HepG2 (cell line): ENCODE data around the gene RNF123. TPM values are rescaled to one million over a fixed set of nuclear protein-coding genes. Genes with fewer than 3 reads are reported as not detected.

Source experiments
- ASH2L ChIP-seq: fragments of 300-600, 200-600 bp; sonication (generic); IDR thresholded peaks from 2 replicates; pipeline ENCODE4 v1.7.0; 2017; ENCODE audit warnings: low read depth, mild to moderate bottlenecking, moderate library complexity, mixed read lengths, low read length; ENCODE audit not compliant: insufficient read length
- DNMT1 ChIP-seq: sonication (generic); formaldehyde crosslinking; IDR thresholded peaks from 2 replicates; pipeline ENCODE4 v1.5.1; 2020; ENCODE audit warnings: mild to moderate bottlenecking, missing genetic modification reagents
- FOSL1 ChIP-seq: sonication (generic); formaldehyde crosslinking; IDR thresholded peaks from 2 replicates; pipeline ENCODE4 v1.9.0; 2021; ENCODE audit warnings: missing genetic modification reagents, borderline replicate concordance
- FOXC1 ChIP-seq: sonication (generic); formaldehyde crosslinking; IDR thresholded peaks from 2 replicates; pipeline ENCODE4 v1.8.0; 2022; ENCODE audit warnings: mild to moderate bottlenecking, missing genetic modification reagents, borderline replicate concordance
- HNF1B ChIP-seq: sonication (generic); formaldehyde crosslinking; IDR thresholded peaks from 2 replicates; pipeline ENCODE4 v1.5.1; 2020; ENCODE audit warnings: mild to moderate bottlenecking, moderate library complexity, missing genetic modification reagents
- HNRNPL ChIP-seq: fragments of 200-400 bp; formaldehyde crosslinking; IDR thresholded peaks from 2 replicates; pipeline ENCODE4 v1.6.1; 2017; ENCODE audit warnings: mild to moderate bottlenecking, low read depth, low read length
- MATR3 ChIP-seq: sonication (generic); formaldehyde crosslinking; IDR thresholded peaks from 2 replicates; pipeline ENCODE4 v1.4.0; 2020; ENCODE audit warnings: missing genetic modification reagents
- MED8 ChIP-seq: sonication (generic); formaldehyde crosslinking; IDR thresholded peaks from 2 replicates; pipeline ENCODE4 v1.8.1; 2023; ENCODE audit warnings: mild to moderate bottlenecking, missing genetic modification reagents; ENCODE audit not compliant: insufficient replicate concordance
- MEIS2 ChIP-seq: sonication (generic); formaldehyde crosslinking; IDR thresholded peaks from 2 replicates; pipeline ENCODE4 v1.9.0; 2021; ENCODE audit warnings: mild to moderate bottlenecking, missing genetic modification reagents
- RAD21 ChIP-seq: fragments of 450-650 bp; formaldehyde crosslinking; IDR thresholded peaks from 2 replicates; pipeline ENCODE4 v1.5.0; 2020; ENCODE audit warnings: mild to moderate bottlenecking
- RBFOX2 ChIP-seq: fragments of 200-400 bp; formaldehyde crosslinking; IDR thresholded peaks from 2 replicates; pipeline ENCODE4 v1.6.1; 2017; ENCODE audit warnings: low read depth, mild to moderate bottlenecking, low read length
- RXRA ChIP-seq: sonication (generic); formaldehyde crosslinking; IDR thresholded peaks from 2 replicates; pipeline ENCODE4 v1.5.1; 2020; ENCODE audit warnings: missing genetic modification reagents
- SNAPC5 ChIP-seq: sonication (generic); formaldehyde crosslinking; IDR thresholded peaks from 2 replicates; pipeline ENCODE4 v1.8.1; 2023; ENCODE audit warnings: mild to moderate bottlenecking, missing genetic modification reagents, borderline replicate concordance
- STAG1 ChIP-seq: sonication (generic); formaldehyde crosslinking; IDR thresholded peaks from 2 replicates; pipeline ENCODE4 v1.4.0; 2020; ENCODE audit warnings: missing genetic modification reagents
- ZBTB33 ChIP-seq: sonication (generic); formaldehyde crosslinking; IDR thresholded peaks from 2 replicates; pipeline ENCODE4 v1.4.0; 2020; ENCODE audit warnings: missing genetic modification reagents
- ZBTB46 ChIP-seq: sonication (generic); formaldehyde crosslinking; IDR thresholded peaks from 2 replicates; pipeline ENCODE4 v1.4.0; 2020; ENCODE audit warnings: mild to moderate bottlenecking, missing genetic modification reagents, borderline replicate concordance
- ZFY ChIP-seq: sonication (generic); formaldehyde crosslinking; IDR thresholded peaks from 2 replicates; pipeline ENCODE4 v1.4.0; 2020; ENCODE audit warnings: missing genetic modification reagents
- ZNF180 ChIP-seq: sonication (generic); formaldehyde crosslinking; IDR thresholded peaks from 2 replicates; pipeline ENCODE4 v1.4.0; 2020; ENCODE audit warnings: low read depth, missing genetic modification reagents, borderline replicate concordance
- ZNF251 ChIP-seq: sonication (generic); formaldehyde crosslinking; IDR thresholded peaks from 2 replicates; pipeline ENCODE4 v1.9.0; 2021; ENCODE audit warnings: mild to moderate bottlenecking, missing genetic modification reagents
- ZNF501 ChIP-seq: sonication (generic); formaldehyde crosslinking; IDR thresholded peaks from 2 replicates; pipeline ENCODE4 v1.5.1; 2020; ENCODE audit warnings: mild to moderate bottlenecking, moderate library complexity, missing genetic modification reagents
- ZNF768 ChIP-seq: sonication (generic); formaldehyde crosslinking; IDR thresholded peaks from 2 replicates; pipeline ENCODE4 v1.4.0; 2020; ENCODE audit warnings: missing genetic modification reagents
- ZNF883 ChIP-seq: sonication (generic); formaldehyde crosslinking; IDR thresholded peaks from 2 replicates; pipeline ENCODE4 v1.5.1; 2020; ENCODE audit warnings: mild to moderate bottlenecking, missing genetic modification reagents; ENCODE audit errors: not compliant biosample characterization
- polyA plus RNA-seq, 8 experiments: library from polyadenylated mRNA; depleted of rRNA in 3 of 8; stranded (reverse) in 7 of 8; unstranded in 1 of 8; fragments of >200 nt; fragmentation: Illumina TruSeq in 4 of 8; extraction: Trizol in 4 of 8; gene quantifications; 2 replicates each; pipeline versions ENCODE4 v1.2.1 to v1.2.3, GENCODE V29; 2011 to 2016; ENCODE audit warnings: low read depth in 4 of 8, missing spikeins in 1 of 8, mixed read lengths in 1 of 8; ENCODE audit not compliant: insufficient read depth in 1 of 8
- total RNA-seq, 5 experiments: library from RNA; depleted of rRNA; stranded (reverse); fragments of >200 nt; fragmentation: Illumina TruSeq; extraction: Trizol; gene quantifications; 2 replicates each; pipeline ENCODE4 v1.2.3, GENCODE V29; 2016; ENCODE audit warnings: low read depth in 1 of 5
- TF ChIP-seq, protein P1 (sequence below): sonication (generic); formaldehyde crosslinking; conservative IDR thresholded peaks from 2 replicates; pipeline ENCODE4 v1.4.0; 2020; ENCODE audit warnings: missing genetic modification reagents

RNF123 gene
- total and polyA plus RNA-seq, 2 of the 13 experiments (the other 11 are each of a cell fraction or from before 2014, with no cell fraction given): 29.9 to 82.2 TPM

GRCh38 chr3:49703443-49703927 is 14.1 kb downstream of the RNF123 start (continued):
- TF ChIP-seq ZBTB46 (no peak), RBFOX2 (0 out of 2 replicates have a peak, but pooled peaks have one; percentile 30), ZBTB33 (CRISPR knock-in tag) (peak; percentile 86), STAG1 (CRISPR knock-in tag) (peak; percentile 96), HNF1B (CRISPR knock-in tag) (0 out of 2 replicates have a peak, but pooled peaks have one; percentile 27), MED8 (no peak), HNRNPL (0 out of 2 replicates have a peak, but pooled peaks have one; percentile 55), DNMT1 (0 out of 2 replicates have a peak, but pooled peaks have one; percentile 58), ZNF251 (CRISPR knock-in tag) (no peak), SNAPC5 (CRISPR knock-in tag) (no peak), FOXC1 (CRISPR knock-in tag) (0 out of 2 replicates have a peak, but pooled peaks have one; percentile 64), ZNF180 (CRISPR knock-in tag) (no peak), MEIS2 (CRISPR knock-in tag) (peak; percentile 36; the same call in 1 of the 2 replicates), ASH2L (no peak), ZNF883 (peak; percentile 48), MATR3 (CRISPR knock-in tag) (no peak), RAD21 (CRISPR knock-in tag) (peak; percentile 85), ZFY (peak; percentile 23; the same call in 1 of the 2 replicates), ZNF501 (CRISPR knock-in tag) (peak; percentile 38; the same call in 1 of the 2 replicates), FOSL1 (CRISPR knock-in tag) (no peak), RXRA (CRISPR knock-in tag) (peak; percentile 24; the same call in 1 of the 2 replicates), ZNF768 (CRISPR knock-in tag) (0 out of 2 replicates have a peak, but pooled peaks have one; percentile 24)
- TF ChIP-seq, protein P1, sequence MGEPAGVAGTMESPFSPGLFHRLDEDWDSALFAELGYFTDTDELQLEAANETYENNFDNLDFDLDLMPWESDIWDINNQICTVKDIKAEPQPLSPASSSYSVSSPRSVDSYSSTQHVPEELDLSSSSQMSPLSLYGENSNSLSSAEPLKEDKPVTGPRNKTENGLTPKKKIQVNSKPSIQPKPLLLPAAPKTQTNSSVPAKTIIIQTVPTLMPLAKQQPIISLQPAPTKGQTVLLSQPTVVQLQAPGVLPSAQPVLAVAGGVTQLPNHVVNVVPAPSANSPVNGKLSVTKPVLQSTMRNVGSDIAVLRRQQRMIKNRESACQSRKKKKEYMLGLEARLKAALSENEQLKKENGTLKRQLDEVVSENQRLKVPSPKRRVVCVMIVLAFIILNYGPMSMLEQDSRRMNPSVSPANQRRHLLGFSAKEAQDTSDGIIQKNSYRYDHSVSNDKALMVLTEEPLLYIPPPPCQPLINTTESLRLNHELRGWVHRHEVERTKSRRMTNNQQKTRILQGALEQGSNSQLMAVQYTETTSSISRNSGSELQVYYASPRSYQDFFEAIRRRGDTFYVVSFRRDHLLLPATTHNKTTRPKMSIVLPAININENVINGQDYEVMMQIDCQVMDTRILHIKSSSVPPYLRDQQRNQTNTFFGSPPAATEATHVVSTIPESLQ (CRISPR knock-in tag): no peak
